B cell (primary cell): ENCODE data around the gene GNAI3. TPM values are rescaled to one million over a fixed set of nuclear protein-coding genes. Genes with fewer than 3 reads are reported as not detected.

Source experiments
- ATAC-seq: fragments of 200-7000 bp; cut with Tn5 transposase; one replicate; pipeline ENCODE4 v1.10.0; 2021; ENCODE audit warnings: low read depth, mild to moderate bottlenecking, moderate number of reproducible peaks, moderate library complexity
- CTCF ChIA-PET: fragments of 350-600 bp; sonication (Branson Sonifier 250); formaldehyde crosslinking; loops from one replicate; lab custom pipeline; 2021; ENCODE audit warnings: antibody characterized with exemption, inconsistent platforms; lab: Charles Lee
- POLR2A ChIA-PET: fragments of 350-600 bp; sonication (Branson Sonifier 250); formaldehyde crosslinking; loops from one replicate; lab custom pipeline; 2021; ENCODE audit warnings: antibody characterized with exemption; lab: Charles Lee
- DNase-seq: peaks from one replicate; pipeline ENCODE4 v3.0.0; 2013
- H2AFZ ChIP-seq: 2 replicates; pipeline ENCODE4 v1.6.1; 2012; ENCODE audit warnings: mild to moderate bottlenecking, low read depth, low read length; ENCODE audit not compliant: insufficient read depth, poor library complexity, severe bottlenecking
- H3K27ac ChIP-seq, 2 donors: 1 replicate in 1 of 2; 2 replicates in 1 of 2; pipeline ENCODE4 v1.5.1; 2012 to 2013; ENCODE audit warnings: low read length in 2 of 2, mild to moderate bottlenecking in 2 of 2, moderate library complexity in 1 of 2
- H3K27me3 ChIP-seq, 4 experiments: fragments of 200-600 bp in 1 of 4; sonication (generic) in 1 of 4; replicated peaks in 1 of 4; 1 replicate in 2 of 4; 2 replicates in 2 of 4; pipeline versions ENCODE4 v1.6.1 to v1.7.0; 2013 to 2016; ENCODE audit warnings: low read length in 3 of 4, mild to moderate bottlenecking in 2 of 4, mixed read lengths in 1 of 4, moderate library complexity in 1 of 4; ENCODE audit not compliant: insufficient read depth in 4 of 4, control insufficient read depth in 3 of 4; ENCODE audit errors: control extremely low read depth in 1 of 4
- H3K36me3 ChIP-seq, 2 experiments: replicated peaks in 1 of 2; 1 replicate in 1 of 2; 2 replicates in 1 of 2; pipeline versions ENCODE4 v1.6.1 to v1.7.1; 2013; ENCODE audit warnings: low read length in 1 of 2; ENCODE audit not compliant: insufficient read depth in 2 of 2, control insufficient read depth in 1 of 2; ENCODE audit errors: control extremely low read depth in 1 of 2, extremely low read depth in 1 of 2
- H3K4me1 ChIP-seq, 2 donors: fragments of 200-600 bp in 1 of 2; sonication (generic) in 1 of 2; 1 replicate in 1 of 2; 2 replicates in 1 of 2; pipeline versions ENCODE4 v1.5.1 to v1.6.1; 2013 to 2017; ENCODE audit warnings: low read length in 2 of 2; ENCODE audit not compliant: control insufficient read depth in 2 of 2, insufficient read depth in 2 of 2
- H3K4me2 ChIP-seq: replicated peaks from 2 replicates; pipeline ENCODE3; 2012; ENCODE audit warnings: mild to moderate bottlenecking, low read depth, low read length; ENCODE audit not compliant: poor library complexity, severe bottlenecking
- H3K4me3 ChIP-seq, 5 experiments: fragments of 200-600 bp in 1 of 5; sonication (generic) in 1 of 5; 1 replicate in 3 of 5; 2 replicates in 2 of 5; pipeline versions ENCODE4 v1.5.1 to v1.7.0; 2011 to 2016; ENCODE audit warnings: low read length in 4 of 5, mild to moderate bottlenecking in 4 of 5, low read depth in 2 of 5, control low read depth in 1 of 5, moderate library complexity in 1 of 5; ENCODE audit not compliant: insufficient read depth in 1 of 5; ENCODE audit errors: control extremely low read depth in 1 of 5, extremely low read depth in 1 of 5
- H3K79me2 ChIP-seq: fragments of 200-600 bp; sonication (generic); one replicate; pipeline ENCODE4 v1.6.0; 2016; ENCODE audit warnings: low read length; ENCODE audit not compliant: control insufficient read depth, insufficient read depth
- H3K9ac ChIP-seq: fragments of 200-600 bp; sonication (generic); 2 replicates; pipeline ENCODE4 v1.6.1; 2017; ENCODE audit warnings: mild to moderate bottlenecking, low read length, moderate library complexity
- H3K9me3 ChIP-seq, 3 donors: one replicate each; pipeline versions ENCODE4 v1.6.1 to v1.7.1; 2013; ENCODE audit warnings: low read length in 2 of 3; ENCODE audit not compliant: control insufficient read depth in 2 of 3, insufficient read depth in 1 of 3; ENCODE audit errors: control extremely low read depth in 1 of 3
- H4K20me1 ChIP-seq: 2 replicates; pipeline ENCODE4 v1.6.0; 2012; ENCODE audit warnings: mild to moderate bottlenecking, low read length; ENCODE audit not compliant: insufficient read depth, control insufficient read depth, poor library complexity, severe bottlenecking
- H3K27ac Mint-ChIP-seq: one replicate; pipeline ENCODE4 v1.8.0; 2021; ENCODE audit warnings: mixed read lengths
- H3K27me3 Mint-ChIP-seq: one replicate; pipeline ENCODE4 v1.8.0; 2021; ENCODE audit warnings: mixed read lengths
- H3K4me1 Mint-ChIP-seq: one replicate; pipeline ENCODE4 v1.8.0; 2021; ENCODE audit warnings: mixed read lengths
- H3K4me3 Mint-ChIP-seq: one replicate; pipeline ENCODE4 v1.8.0; 2021; ENCODE audit warnings: mixed read lengths
- H3K9me3 Mint-ChIP-seq: one replicate; pipeline ENCODE4 v1.8.0; 2022; ENCODE audit warnings: mixed read lengths; ENCODE audit not compliant: insufficient read depth
- EZH2 ChIP-seq: IDR thresholded peaks from 2 replicates; pipeline ENCODE4 v1.6.1; 2012; ENCODE audit warnings: borderline replicate concordance, low read depth, mild to moderate bottlenecking, moderate library complexity, low read length; ENCODE audit not compliant: insufficient read depth, poor library complexity, severe bottlenecking
- WGBS: methylation state at CpG from one replicate; pipeline ENCODE4 v1.1.5; 2013; ENCODE audit warnings: missing lambda C conversion rate; ENCODE audit not compliant: insufficient coverage; 5-methylcytosine and 5-hydroxymethylcytosine counted together
- intact Hi-C: fragments of 100-400 bp; cut with micrococcal nuclease; formaldehyde crosslinking; loops from one replicate; pipeline ENCODE4 v1.10.0; 2022
- polyA plus RNA-seq: library from polyadenylated mRNA; depleted of rRNA; stranded (reverse); fragments of >200 nt; gene quantifications from 2 replicates; pipeline ENCODE4 v1.2.3, GENCODE V29; 2012
- total RNA-seq, 2 donors: library from RNA; stranded (reverse); fragments of 120-200 nt in 1 of 2; gene quantifications; 1 replicate in 1 of 2; 2 replicates in 1 of 2; pipeline versions ENCODE4 v1.2.3 to v1.2.4, GENCODE V29; 2013 to 2022
- TF ChIP-seq, protein P1 (sequence below): fragments of 200-600 bp; IDR thresholded peaks from one replicate; pipeline ENCODE4 v1.8.0; 2022; ENCODE audit warnings: antibody characterized with exemption, mild to moderate bottlenecking

GNAI3 gene
- total and polyA plus RNA-seq, 2 donors (not counting 1 experiment from before 2014, with no cell fraction given), result 1.6 to 8.5 TPM

DNA sequence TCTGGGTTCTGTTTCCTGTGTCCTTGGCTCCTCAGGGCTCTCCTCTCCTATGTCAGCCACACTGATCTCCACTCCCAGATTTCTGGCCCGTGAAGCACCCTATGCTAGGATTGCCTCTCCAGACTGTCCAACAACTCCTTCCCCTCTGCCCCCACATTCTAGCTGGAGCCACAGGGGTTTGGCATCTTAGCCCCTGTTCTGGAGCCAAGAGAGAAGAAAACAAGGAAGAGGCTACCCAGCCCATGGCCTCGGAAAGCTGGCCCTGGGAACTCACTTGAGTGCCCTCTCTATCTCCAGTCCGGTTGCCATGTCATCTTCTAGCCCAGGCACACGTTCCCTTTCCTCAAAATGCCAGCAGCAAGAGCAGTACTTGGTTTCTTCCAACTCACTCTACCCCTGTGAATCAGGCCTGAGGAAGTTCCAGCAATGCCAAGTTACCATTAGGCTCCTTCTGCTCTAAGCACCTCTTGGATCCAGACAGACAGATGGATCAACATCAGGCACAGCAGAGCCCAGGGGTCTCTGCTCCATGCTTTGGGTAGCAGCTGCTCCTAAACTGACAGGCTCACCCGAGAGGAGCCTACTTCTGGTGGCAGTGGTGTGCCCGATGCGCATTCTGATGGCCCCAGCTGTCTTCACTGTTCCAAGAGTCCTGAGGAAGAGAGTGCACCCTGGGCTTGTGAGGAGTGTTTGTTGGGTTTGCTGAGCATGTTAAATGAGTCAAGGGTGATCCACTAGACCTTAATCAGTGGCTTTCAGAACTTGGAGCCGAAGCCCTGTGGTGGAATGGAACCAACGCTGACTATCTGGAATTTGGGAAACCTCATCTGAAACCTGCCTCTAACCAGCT, 20.3 kb upstream of the GNAI3 start:
- DNase-seq, result no peak
- ChIA-PET CTCF (interaction anchor here (21.6 kb wide), 1 partner anchor 28 kb away, joined by 926 read pairs; the partner anchor contains the start of genes AMIGO1, ATXN7L2 and CYB561D1), POLR2A (no interaction called here)
- WGBS, result 93% methylated on average over 9 of the region's 9 CpGs
- Histone ChIP-seq H3K4me3 (no peak overlapping the region), H2AFZ (no peak overlapping the region), H3K9ac (no peak overlapping the region), H3K4me1 (peaks cover 4 to 11% of the 10 kb centered on the region in 2 donors), H3K79me2 (no peaks in the 10 kb centered on the region), H3K4me2 (no peak overlapping the region), H4K20me1 (no peaks in the 10 kb centered on the region), H3K36me3 (no peaks in the 10 kb centered on the region), H3K27me3 (no peaks in the 10 kb centered on the region), H3K27ac (no peak overlapping the region), H3K9me3 (no peaks in the 10 kb centered on the region)
- Mint-ChIP-seq H3K27ac (no peak overlapping the region), H3K4me3 (no peak overlapping the region), H3K4me1 (peaks cover 11% of the 10 kb centered on the region), H3K9me3 (no peaks in the 10 kb centered on the region), H3K27me3 (peaks cover 5% of the 10 kb centered on the region)
- ATAC-seq, result no peak
- intact Hi-C loops, result no loop called here
- TF ChIP-seq, protein P1, sequence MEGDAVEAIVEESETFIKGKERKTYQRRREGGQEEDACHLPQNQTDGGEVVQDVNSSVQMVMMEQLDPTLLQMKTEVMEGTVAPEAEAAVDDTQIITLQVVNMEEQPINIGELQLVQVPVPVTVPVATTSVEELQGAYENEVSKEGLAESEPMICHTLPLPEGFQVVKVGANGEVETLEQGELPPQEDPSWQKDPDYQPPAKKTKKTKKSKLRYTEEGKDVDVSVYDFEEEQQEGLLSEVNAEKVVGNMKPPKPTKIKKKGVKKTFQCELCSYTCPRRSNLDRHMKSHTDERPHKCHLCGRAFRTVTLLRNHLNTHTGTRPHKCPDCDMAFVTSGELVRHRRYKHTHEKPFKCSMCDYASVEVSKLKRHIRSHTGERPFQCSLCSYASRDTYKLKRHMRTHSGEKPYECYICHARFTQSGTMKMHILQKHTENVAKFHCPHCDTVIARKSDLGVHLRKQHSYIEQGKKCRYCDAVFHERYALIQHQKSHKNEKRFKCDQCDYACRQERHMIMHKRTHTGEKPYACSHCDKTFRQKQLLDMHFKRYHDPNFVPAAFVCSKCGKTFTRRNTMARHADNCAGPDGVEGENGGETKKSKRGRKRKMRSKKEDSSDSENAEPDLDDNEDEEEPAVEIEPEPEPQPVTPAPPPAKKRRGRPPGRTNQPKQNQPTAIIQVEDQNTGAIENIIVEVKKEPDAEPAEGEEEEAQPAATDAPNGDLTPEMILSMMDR, result no peak
- TF ChIP-seq EZH2, result no peak

DNA sequence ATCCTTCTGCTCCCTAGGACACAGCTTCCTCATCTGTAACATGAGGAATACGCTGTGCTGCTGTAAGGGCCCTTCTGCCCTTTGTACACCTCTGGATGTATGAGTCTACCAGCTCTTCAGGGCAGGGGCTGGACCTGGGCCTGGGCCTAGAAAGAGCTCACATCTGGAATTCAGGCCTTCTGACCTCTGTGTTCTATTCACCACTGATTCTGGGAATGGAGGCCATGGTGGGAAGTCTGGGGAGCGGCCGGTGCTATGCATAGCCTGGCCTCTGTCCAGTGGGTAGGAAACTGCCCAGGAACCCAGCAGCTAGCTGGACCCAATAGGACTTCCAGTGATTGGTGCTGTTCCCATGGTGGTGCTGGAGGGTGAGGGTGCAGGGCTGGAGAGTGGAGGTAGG, 19.7 kb upstream of the GNAI3 start:
- Histone ChIP-seq H3K4me2 (no peak overlapping the region), H3K27me3 (no peaks in the 10 kb centered on the region), H3K27ac (no peak overlapping the region), H3K4me1 (peaks cover 4 to 11% of the 10 kb centered on the region in 2 donors), H4K20me1 (no peaks in the 10 kb centered on the region), H2AFZ (no peak overlapping the region), H3K79me2 (no peaks in the 10 kb centered on the region), H3K9me3 (no peaks in the 10 kb centered on the region), H3K9ac (no peak overlapping the region), H3K36me3 (no peaks in the 10 kb centered on the region), H3K4me3 (no peak overlapping the region)
- POLR2A ChIA-PET, result no interaction called here
- H3K27ac Mint-ChIP-seq, result no peak overlapping the region
- no peak for TF ChIP-seq EZH2
- TF ChIP-seq, protein P1, result no peak
- intact Hi-C loops, result no loop called here
- H3K4me3 Mint-ChIP-seq, result no peak overlapping the region
- H3K27me3 Mint-ChIP-seq, result peaks cover 4% of the 10 kb centered on the region
- CTCF ChIA-PET, result interaction anchor here (7.4 to 21.6 kb wide), 2 partner anchors 29 to 251 kb away, joined by 76 to 926 read pairs; partner anchors contain the start of genes AMIGO1, ATXN7L2 and CYB561D1
- H3K4me1 Mint-ChIP-seq, result peaks cover 11% of the 10 kb centered on the region
- no peak for DNase-seq
- H3K9me3 Mint-ChIP-seq, result no peaks in the 10 kb centered on the region
- ATAC-seq, result no peak
- 100% methylated on average over 3 of the region's 3 CpGs for WGBS
